Hepatocyte (in vitro differentiated cells): ENCODE results near the gene SLC5A1. TPM values are rescaled to one million over a fixed set of nuclear protein-coding genes. Genes with fewer than 3 reads are reported as not detected.

Source experiments
- DNase-seq: peaks from one replicate; pipeline ENCODE4 v3.0.0-alpha.2; 2016; ENCODE audit warnings: low spot score
- H2AFZ ChIP-seq: fragments of 200-600 bp; sonication (generic); 2 replicates; pipeline ENCODE4 v1.6.0; 2016; ENCODE audit warnings: antibody characterized with exemption, mild to moderate bottlenecking
- H3K27ac ChIP-seq: fragments of 200-600 bp; sonication (generic); 2 replicates; pipeline ENCODE4 v1.5.1; 2016; ENCODE audit warnings: mild to moderate bottlenecking
- H3K27me3 ChIP-seq: fragments of 200-600 bp; sonication (generic); 2 replicates; pipeline ENCODE4 v1.6.1; 2016
- H3K36me3 ChIP-seq: fragments of 200-600 bp; sonication (generic); replicated peaks from 2 replicates; pipeline ENCODE4 v1.5.1; 2016; ENCODE audit warnings: low read depth; ENCODE audit not compliant: insufficient read depth
- H3K4me1 ChIP-seq: fragments of 200-600 bp; sonication (generic); 2 replicates; pipeline ENCODE4 v1.5.1; 2016; ENCODE audit warnings: mild to moderate bottlenecking, moderate library complexity; ENCODE audit not compliant: insufficient read depth
- H3K4me2 ChIP-seq: fragments of 200-600 bp; sonication (generic); 2 replicates; pipeline ENCODE4 v1.6.0; 2016
- H3K4me3 ChIP-seq: fragments of 200-600 bp; sonication (generic); 2 replicates; pipeline ENCODE4 v1.5.1; 2016; ENCODE audit warnings: mild to moderate bottlenecking
- H3K79me2 ChIP-seq: fragments of 200-600 bp; sonication (generic); 2 replicates; pipeline ENCODE4 v1.6.0; 2017; ENCODE audit warnings: mild to moderate bottlenecking
- H3K9me2 ChIP-seq: fragments of 200-600 bp; sonication (generic); replicated peaks from 2 replicates; pipeline ENCODE4 v1.6.0; 2017; ENCODE audit warnings: mild to moderate bottlenecking; ENCODE audit not compliant: insufficient read depth
- H3K9me3 ChIP-seq: fragments of 200-600 bp; sonication (generic); 2 replicates; pipeline ENCODE4 v1.5.1; 2016; ENCODE audit warnings: low read depth, mild to moderate bottlenecking
- H4K20me1 ChIP-seq: fragments of 200-600 bp; sonication (generic); 2 replicates; pipeline ENCODE4 v1.6.0; 2016; ENCODE audit warnings: mild to moderate bottlenecking; ENCODE audit not compliant: insufficient read depth, poor library complexity, severe bottlenecking
- EZH2 ChIP-seq: fragments of 200-600 bp; sonication (generic); IDR thresholded peaks from 2 replicates; pipeline ENCODE4 v1.6.1; 2016; ENCODE audit warnings: antibody characterized with exemption, mild to moderate bottlenecking, borderline replicate concordance
- EZH2phosphoT487 ChIP-seq: fragments of 200-600 bp; sonication (generic); IDR thresholded peaks from one replicate; pipeline ENCODE4 v1.6.1; 2018; ENCODE audit warnings: antibody characterized with exemption, mild to moderate bottlenecking, low read depth, moderate library complexity; ENCODE audit not compliant: unreplicated experiment, severe bottlenecking
- WGBS: methylation state at CpG from one replicate; pipeline ENCODE4 v1.1.6; 2016; ENCODE audit warnings: low lambda C conversion rate; ENCODE audit errors: missing lambda C conversion rate; 5-methylcytosine and 5-hydroxymethylcytosine counted together
- polyA plus RNA-seq: library from polyadenylated mRNA; unstranded; fragments of >200 nt; fragmentation: Nextera tagmentation; extraction: Ambion mirVana; gene quantifications from 2 replicates; pipeline ENCODE4 v1.2.1, GENCODE V29; 2016
- total RNA-seq: library from RNA; depleted of rRNA; stranded (reverse); fragments of >200 nt; gene quantifications from 2 replicates; pipeline ENCODE4 v1.2.3, GENCODE V29; 2014
- TF ChIP-seq, protein P1 (sequence below): fragments of 200-600 bp; sonication (generic); IDR thresholded peaks from 2 replicates; pipeline ENCODE4 v1.5.1; 2016; ENCODE audit warnings: antibody characterized with exemption, mild to moderate bottlenecking; ENCODE audit not compliant: poor library complexity

The SLC5A1 gene
- total and polyA plus RNA-seq, 2 experiments from 2014 or later: 3.0 to 7.3 TPM

DNA sequence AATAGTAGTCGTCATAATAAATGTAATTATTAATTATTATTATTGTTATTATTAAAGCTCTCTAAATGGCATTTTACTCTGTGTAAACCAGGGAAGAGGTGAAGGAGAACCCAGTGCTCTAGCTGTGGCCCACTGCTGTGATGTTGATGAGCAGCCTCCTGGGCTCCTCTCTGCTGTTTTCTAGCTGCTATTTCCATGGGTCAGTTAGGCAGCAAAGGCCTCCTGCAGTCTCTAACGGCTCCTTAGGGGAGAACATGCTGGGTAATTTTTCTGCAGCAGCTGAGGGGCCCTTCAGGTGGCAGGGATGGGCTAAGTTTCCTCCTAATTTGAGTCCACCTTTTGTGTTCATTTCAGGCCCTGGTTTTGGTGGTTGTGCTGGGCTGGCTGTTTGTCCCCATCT lies 24.6 kb downstream of the SLC5A1 start:
- Histone ChIP-seq H2AFZ (no peak overlapping the region), H3K27ac (no peak overlapping the region), H3K9me2 (no peaks in the 10 kb centered on the region), H3K9me3 (no peaks in the 10 kb centered on the region), H4K20me1 (no peaks in the 10 kb centered on the region), H3K79me2 (no peaks in the 10 kb centered on the region), H3K27me3 (no peaks in the 10 kb centered on the region), H3K4me2 (no peak overlapping the region), H3K4me1 (peaks cover 10% of the 10 kb centered on the region), H3K36me3 (no peaks in the 10 kb centered on the region), H3K4me3 (no peak overlapping the region)
- WGBS: 41% methylated on average over 2 of the region's 2 CpGs
- DNase-seq: no peak
- no peak for TF ChIP-seq EZH2
- TF ChIP-seq, protein P1, sequence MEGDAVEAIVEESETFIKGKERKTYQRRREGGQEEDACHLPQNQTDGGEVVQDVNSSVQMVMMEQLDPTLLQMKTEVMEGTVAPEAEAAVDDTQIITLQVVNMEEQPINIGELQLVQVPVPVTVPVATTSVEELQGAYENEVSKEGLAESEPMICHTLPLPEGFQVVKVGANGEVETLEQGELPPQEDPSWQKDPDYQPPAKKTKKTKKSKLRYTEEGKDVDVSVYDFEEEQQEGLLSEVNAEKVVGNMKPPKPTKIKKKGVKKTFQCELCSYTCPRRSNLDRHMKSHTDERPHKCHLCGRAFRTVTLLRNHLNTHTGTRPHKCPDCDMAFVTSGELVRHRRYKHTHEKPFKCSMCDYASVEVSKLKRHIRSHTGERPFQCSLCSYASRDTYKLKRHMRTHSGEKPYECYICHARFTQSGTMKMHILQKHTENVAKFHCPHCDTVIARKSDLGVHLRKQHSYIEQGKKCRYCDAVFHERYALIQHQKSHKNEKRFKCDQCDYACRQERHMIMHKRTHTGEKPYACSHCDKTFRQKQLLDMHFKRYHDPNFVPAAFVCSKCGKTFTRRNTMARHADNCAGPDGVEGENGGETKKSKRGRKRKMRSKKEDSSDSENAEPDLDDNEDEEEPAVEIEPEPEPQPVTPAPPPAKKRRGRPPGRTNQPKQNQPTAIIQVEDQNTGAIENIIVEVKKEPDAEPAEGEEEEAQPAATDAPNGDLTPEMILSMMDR: no peak
- TF ChIP-seq EZH2phosphoT487: no peak

DNA sequence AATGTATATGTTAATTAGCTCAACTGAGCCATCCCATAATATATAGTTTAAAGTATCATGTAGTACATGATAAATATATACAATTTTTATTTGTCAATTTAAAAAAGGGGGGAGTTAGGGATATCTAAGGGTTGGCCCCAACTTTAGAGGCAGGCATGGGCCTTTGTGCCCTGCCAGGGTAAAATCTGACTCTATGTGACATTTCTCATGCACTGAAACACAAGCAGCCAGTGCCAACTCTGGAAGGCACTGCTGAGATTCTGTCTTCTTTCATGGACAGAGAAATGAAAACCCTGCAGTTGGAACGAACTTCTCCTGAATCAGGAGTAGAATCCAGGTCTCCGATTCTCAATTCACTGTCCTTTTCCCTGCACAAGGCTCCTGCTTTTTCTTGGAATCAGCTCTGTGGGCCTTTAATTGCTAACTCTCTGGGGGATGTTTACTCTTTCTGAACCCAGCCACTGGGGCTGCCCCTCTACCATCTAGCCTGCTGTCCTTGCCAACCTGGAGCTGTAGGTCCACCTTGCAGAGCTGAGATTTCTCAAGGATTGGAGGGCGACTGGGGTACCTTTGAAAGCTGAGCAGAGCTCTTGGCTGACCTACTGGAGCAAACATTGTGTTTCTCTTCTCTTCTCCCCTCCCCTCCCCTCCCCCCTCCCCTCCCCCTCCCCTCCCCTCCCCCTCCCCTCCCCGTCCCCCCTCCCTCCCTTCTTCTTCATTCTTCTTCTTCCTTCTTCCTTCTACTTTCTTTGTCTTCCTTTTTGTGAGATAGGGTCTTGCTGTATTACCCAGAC lies 26.7 kb downstream of the SLC5A1 start:
- H2AFZ ChIP-seq: no peak overlapping the region
- no peaks in the 10 kb centered on the region for H3K9me2 ChIP-seq
- TF ChIP-seq, protein P1: no peak
- TF ChIP-seq EZH2: no peak
- TF ChIP-seq EZH2phosphoT487: no peak
- DNase-seq: no peak
- no peaks in the 10 kb centered on the region for H3K79me2 ChIP-seq
- H3K4me2 ChIP-seq: no peak overlapping the region
- no peak overlapping the region for H3K27ac ChIP-seq
- H3K4me3 ChIP-seq: no peak overlapping the region
- no peaks in the 10 kb centered on the region for H3K9me3 ChIP-seq
- no peaks in the 10 kb centered on the region for H3K27me3 ChIP-seq
- peaks cover 5% of the 10 kb centered on the region for H3K4me1 ChIP-seq
- WGBS: 90% methylated on average over 2 of the region's 4 CpGs
- H3K36me3 ChIP-seq: no peaks in the 10 kb centered on the region
- no peaks in the 10 kb centered on the region for H4K20me1 ChIP-seq

DNA sequence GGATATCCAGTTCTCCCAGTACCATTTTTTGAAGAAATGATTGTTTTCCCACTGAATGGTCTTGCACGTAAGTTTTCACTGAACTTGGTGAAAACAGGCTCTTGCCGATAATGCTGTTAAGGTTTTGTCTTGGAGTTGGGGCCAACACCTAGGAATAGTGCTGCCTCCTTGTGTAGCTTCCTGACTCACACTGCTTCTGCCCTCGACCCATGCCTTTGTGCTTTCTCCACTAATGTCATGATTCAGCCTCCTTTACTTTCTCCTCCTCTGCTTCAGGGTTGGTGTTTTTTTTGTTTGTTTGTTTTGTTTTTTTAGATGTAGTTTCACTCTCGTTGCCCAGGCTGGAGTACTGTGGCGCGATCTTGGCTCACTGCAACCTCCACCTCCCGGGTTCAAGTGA lies 30.2 kb downstream of the SLC5A1 start:
- 88% methylated on average over 7 of the region's 7 CpGs for WGBS
- TF ChIP-seq EZH2phosphoT487: no peak
- no peak for TF ChIP-seq EZH2
- TF ChIP-seq, protein P1: no peak

More for the DNA sequence above, 30.2 kb downstream of the SLC5A1 start:
- no peak overlapping the region for H3K4me2 ChIP-seq
- peak overlapping the region; percentile 78 for H3K27ac ChIP-seq
- H3K4me1 ChIP-seq: peaks cover 20% of the 10 kb centered on the region
- H3K9me2 ChIP-seq: no peaks in the 10 kb centered on the region
- no peak overlapping the region for H2AFZ ChIP-seq
- no peak for DNase-seq
- no peaks in the 10 kb centered on the region for H3K9me3 ChIP-seq
- H3K79me2 ChIP-seq: no peaks in the 10 kb centered on the region
- no peaks in the 10 kb centered on the region for H3K36me3 ChIP-seq
- H3K4me3 ChIP-seq: no peak overlapping the region
- no peaks in the 10 kb centered on the region for H3K27me3 ChIP-seq
- H4K20me1 ChIP-seq: no peaks in the 10 kb centered on the region
